CD4-positive, alpha-beta T cell treated with Interleukin-6 for 4 hours (primary cell): ENCODE results near the gene ZFP36L2.

Experiments
- DNase-seq: peaks from one replicate; pipeline ENCODE4 v3.0.0-alpha.2; 2020; ENCODE audit warnings: mixed read lengths

Gene ZFP36L2

GRCh38 chr2:43184339-43184895 lies 42.0 kb downstream of the ZFP36L2 start:
- peak; percentile 70 for DNase-seq

GRCh38 chr2:43183743-43184142 lies 42.7 kb downstream of the ZFP36L2 start:
- no peak for DNase-seq

- DNase-seq = no peak
Observed at GRCh38 chr2:43180897-43181296, 45.5 kb downstream of the ZFP36L2 start.

GRCh38 chr2:43179942-43180341 lies 46.5 kb downstream of the ZFP36L2 start:
- no peak for DNase-seq

GRCh38 chr2:43178602-43179542 lies 47.5 kb downstream of the ZFP36L2 start:
- peak; percentile 73 for DNase-seq

GRCh38 chr2:43178055-43178598 lies 48.3 kb downstream of the ZFP36L2 start:
- no peak for DNase-seq

GRCh38 chr2:43176449-43176848 lies 50.0 kb downstream of the ZFP36L2 start:
- no peak for DNase-seq

- DNase-seq = peak; percentile 58
Observed at GRCh38 chr2:43175876-43176275, 50.5 kb downstream of the ZFP36L2 start.

- DNase-seq = no peak
Observed at GRCh38 chr2:43175020-43175441, 51.4 kb downstream of the ZFP36L2 start.

GRCh38 chr2:43174368-43174916 lies 52.0 kb downstream of the ZFP36L2 start:
- DNase-seq = peak; percentile 79
